ENCODE results near the gene SDC4.

SDC4 gene

GRCh38 chr20:45341579-45341938, 6.7 kb downstream of the SDC4 start:
- POLR2A ChIA-PET: no interaction called here
- CTCF ChIA-PET: interaction anchor here (0.7 to 1.4 kb wide), 3 partner anchors 9 to 429 kb away, joined by 3 to 5 read pairs (median 4); no protein-coding TSS in a partner anchor
- no peak for TF ChIP-seq CTCF (IDR thresholded peaks at IDR 0.05; ENCODE audit: control extremely low read depth, extremely low read depth, low read depth, missing control alignments)

GRCh38 chr20:45340951-45341350, 7.3 kb downstream of the SDC4 start:
- POLR2A ChIA-PET: no interaction called here
- TF ChIP-seq CTCF (IDR thresholded peaks at IDR 0.05; ENCODE audit: control extremely low read depth, extremely low read depth, low read depth, missing control alignments): no peak
- DNase-seq (ENCODE audit: extremely low spot score): no peak
- CTCF ChIA-PET: interaction anchor here (0.7 to 1.4 kb wide), 3 partner anchors 22 to 430 kb away, joined by 3 to 5 read pairs (median 4); partner anchors contain the start of gene SYS1

More at GRCh38 chr20:45341579-45341938, 6.7 kb downstream of the SDC4 start:
- no peak for DNase-seq (ENCODE audit: extremely low spot score)

- ChIA-PET CTCF (interaction anchor here (1.2 to 1.4 kb wide), 3 partner anchors 19 to 33 kb away, joined by 3 to 7 read pairs (median 4); partner anchors contain the start of gene SYS1), POLR2A (no interaction called here)
- DNase-seq (ENCODE audit: extremely low spot score): no peak
- no peak for TF ChIP-seq CTCF (IDR thresholded peaks at IDR 0.05; ENCODE audit: control extremely low read depth, extremely low read depth, low read depth, missing control alignments)
Measured at GRCh38 chr20:45340236-45340847, 7.9 kb downstream of the SDC4 start.

GRCh38 chr20:45339799-45340198, 8.4 kb downstream of the SDC4 start:
- no peak for TF ChIP-seq CTCF (IDR thresholded peaks at IDR 0.05; ENCODE audit: control extremely low read depth, extremely low read depth, low read depth, missing control alignments)
- POLR2A ChIA-PET: no interaction called here
- CTCF ChIA-PET: interaction anchor here (1.2 to 1.4 kb wide), 3 partner anchors 20 to 34 kb away, joined by 3 to 7 read pairs (median 4); partner anchors contain the start of gene SYS1
- no peak for DNase-seq (ENCODE audit: extremely low spot score)

GRCh38 chr20:45339084-45339483, 9.1 kb downstream of the SDC4 start:
- ChIA-PET CTCF (interaction anchor here (1.1 kb wide), 1 partner anchor 24 kb away, joined by 3 read pairs; the partner anchor contains the start of gene SYS1), POLR2A (no interaction called here)
- DNase-seq (ENCODE audit: extremely low spot score): no peak
- no peak for TF ChIP-seq CTCF (IDR thresholded peaks at IDR 0.05; ENCODE audit: control extremely low read depth, extremely low read depth, low read depth, missing control alignments)

GRCh38 chr20:45338121-45339030, 9.8 kb downstream of the SDC4 start:
- no peak for DNase-seq (ENCODE audit: extremely low spot score)
- TF ChIP-seq CTCF (IDR thresholded peaks at IDR 0.05; ENCODE audit: control extremely low read depth, extremely low read depth, low read depth, missing control alignments): no peak
- ChIA-PET POLR2A (no interaction called here), CTCF (interaction anchor here (1.1 to 1.7 kb wide), 2 partner anchors 25 to 44 kb away, joined by 3 to 4 read pairs; partner anchors contain the start of gene SYS1)

All from GM10248 (cell line).